MM.1S (cell line): ENCODE measurements around the gene SLC18A3.

ENCODE experiments used
- CTCF ChIP-seq: fragments of 300-600 bp; sonication (generic); IDR thresholded peaks from 2 replicates; pipeline ENCODE4 v1.5.1; 2016; ENCODE audit warnings: antibody characterized with exemption, low read length, mixed read lengths
- EZH2 ChIP-seq: fragments of 300-600 bp; sonication (generic); optimal IDR thresholded peaks from 2 replicates; pipeline ENCODE3; 2017; ENCODE audit warnings: low read depth, mild to moderate bottlenecking, antibody characterized with exemption, low read length, mixed read lengths

GRCh38 chr10:49633327-49634068 lies 23.4 kb downstream of the SLC18A3 start:
- TF ChIP-seq EZH2 (no peak), CTCF (no peak)
